ENCODE results near the gene CES1. TPM values are rescaled to one million over a fixed set of nuclear protein-coding genes. Genes with fewer than 3 reads are reported as not detected.
"Not testable (repeated sequence)": the region's sequence is repeated elsewhere in the genome, so short reads cannot be mapped to it uniquely, and the experiment has no call there.

CES1 gene
- total RNA-seq, 1 donor = 2.9 TPM

- no peaks in the 10 kb centered on the region for H3K27me3 ChIP-seq (ENCODE audit: insufficient read depth, low read length)
- H3K4me2 ChIP-seq (ENCODE audit: insufficient read depth, low read length) = no peak overlapping the region
- no peaks in the 10 kb centered on the region for H3K4me1 ChIP-seq (ENCODE audit: insufficient read depth, low read length)
- no peak for TF ChIP-seq CTCF (IDR thresholded peaks at IDR 0.05; ENCODE audit: extremely low read depth, low read depth, low read length)
- H3K4me3 ChIP-seq (ENCODE audit: insufficient read depth, low read length) = no peak overlapping the region
- no peaks in the 10 kb centered on the region for H3K9me3 ChIP-seq (ENCODE audit: low read depth, low read length)
- no peaks in the 10 kb centered on the region for H4K20me1 ChIP-seq (ENCODE audit: insufficient read depth, low read length)
- no peaks in the 10 kb centered on the region for H3K36me3 ChIP-seq (ENCODE audit: insufficient read depth, low read length)
- no peak overlapping the region for H2AFZ ChIP-seq (ENCODE audit: low read length)
- DNase-seq (ENCODE audit: insufficient read length, low spot score, missing footprints) = no peak
- no peak overlapping the region for H3K27ac ChIP-seq (ENCODE audit: low read depth, low read length)
- H3K79me2 ChIP-seq (ENCODE audit: insufficient read depth, low read length) = no peaks in the 10 kb centered on the region
Observed at GRCh38 chr16:55830658-55831294, 2.1 kb downstream of the CES1 start.

- not testable (repeated sequence) for H3K4me3 ChIP-seq (ENCODE audit: insufficient read depth, low read length); H3K79me2 ChIP-seq (ENCODE audit: insufficient read depth, low read length); H4K20me1 ChIP-seq (ENCODE audit: insufficient read depth, low read length); H3K9me3 ChIP-seq (ENCODE audit: low read depth, low read length); H3K4me2 ChIP-seq (ENCODE audit: insufficient read depth, low read length); H2AFZ ChIP-seq (ENCODE audit: low read length); H3K27me3 ChIP-seq (ENCODE audit: insufficient read depth, low read length); H3K4me1 ChIP-seq (ENCODE audit: insufficient read depth, low read length); H3K27ac ChIP-seq (ENCODE audit: low read depth, low read length); DNase-seq (ENCODE audit: insufficient read length, low spot score, missing footprints); H3K36me3 ChIP-seq (ENCODE audit: insufficient read depth, low read length)
Observed at GRCh38 chr16:55829232-55829631, 3.7 kb downstream of the CES1 start.

- H3K9me3 ChIP-seq (ENCODE audit: low read depth, low read length) = no peaks in the 10 kb centered on the region
- no peak overlapping the region for H3K4me2 ChIP-seq (ENCODE audit: insufficient read depth, low read length)
- TF ChIP-seq CTCF (IDR thresholded peaks at IDR 0.05; ENCODE audit: extremely low read depth, low read depth, low read length) = no peak
- DNase-seq (ENCODE audit: insufficient read length, low spot score, missing footprints) = no peak
- H3K27me3 ChIP-seq (ENCODE audit: insufficient read depth, low read length) = no peaks in the 10 kb centered on the region
- H3K36me3 ChIP-seq (ENCODE audit: insufficient read depth, low read length) = no peaks in the 10 kb centered on the region
- H3K4me1 ChIP-seq (ENCODE audit: insufficient read depth, low read length) = no peaks in the 10 kb centered on the region
- no peak overlapping the region for H3K4me3 ChIP-seq (ENCODE audit: insufficient read depth, low read length)
- H3K27ac ChIP-seq (ENCODE audit: low read depth, low read length) = no peak overlapping the region
- H2AFZ ChIP-seq (ENCODE audit: low read length) = no peak overlapping the region
- no peaks in the 10 kb centered on the region for H3K79me2 ChIP-seq (ENCODE audit: insufficient read depth, low read length)
- H4K20me1 ChIP-seq (ENCODE audit: insufficient read depth, low read length) = no peaks in the 10 kb centered on the region
Observed at GRCh38 chr16:55828680-55829079, 4.2 kb downstream of the CES1 start.

- Histone ChIP-seq H3K27me3 (ENCODE audit: insufficient read depth, low read length) (no peaks in the 10 kb centered on the region), H3K4me3 (ENCODE audit: insufficient read depth, low read length) (no peak overlapping the region), H4K20me1 (ENCODE audit: insufficient read depth, low read length) (no peaks in the 10 kb centered on the region), H2AFZ (ENCODE audit: low read length) (no peak overlapping the region), H3K27ac (ENCODE audit: low read depth, low read length) (no peak overlapping the region), H3K4me2 (ENCODE audit: insufficient read depth, low read length) (no peak overlapping the region), H3K36me3 (ENCODE audit: insufficient read depth, low read length) (no peaks in the 10 kb centered on the region), H3K79me2 (ENCODE audit: insufficient read depth, low read length) (no peaks in the 10 kb centered on the region), H3K9me3 (ENCODE audit: low read depth, low read length) (no peaks in the 10 kb centered on the region), H3K4me1 (ENCODE audit: insufficient read depth, low read length) (no peaks in the 10 kb centered on the region)
- TF ChIP-seq CTCF (IDR thresholded peaks at IDR 0.05; ENCODE audit: extremely low read depth, low read depth, low read length) = no peak
- no peak for DNase-seq (ENCODE audit: insufficient read length, low spot score, missing footprints)
Observed at GRCh38 chr16:55825115-55825728, 7.7 kb downstream of the CES1 start.

Measured in osteoblast (primary cell).